Measurements from ENCODE around the gene VMP1.
"Not testable (repeated sequence)": the region's sequence is repeated elsewhere in the genome, so short reads cannot be mapped to it uniquely, and the experiment has no call there.

The VMP1 gene

GRCh38 chr17:59842901-59843652, 135.6 kb downstream of the VMP1 start:
- peak; percentile 41 for DNase-seq

GRCh38 chr17:59844884-59845594, 137.6 kb downstream of the VMP1 start:
- DNase-seq: no peak

- no peak for DNase-seq
Observed at GRCh38 chr17:59845595-59846393, 138.3 kb downstream of the VMP1 start.

GRCh38 chr17:59846394-59847165, 139.1 kb downstream of the VMP1 start:
- DNase-seq: no peak

GRCh38 chr17:59848385-59848668, 140.9 kb downstream of the VMP1 start:
- DNase-seq: no peak

GRCh38 chr17:59848778-59849177, 141.3 kb downstream of the VMP1 start:
- peak; percentile 48 for DNase-seq

GRCh38 chr17:59850311-59850710, 142.9 kb downstream of the VMP1 start:
- DNase-seq: not testable (repeated sequence)

- no peak for DNase-seq
Observed at GRCh38 chr17:59851439-59852375, 144.3 kb downstream of the VMP1 start.

GRCh38 chr17:59852847-59853167, 145.4 kb downstream of the VMP1 start:
- not testable (repeated sequence) for DNase-seq

GRCh38 chr17:59853168-59853918, 145.9 kb downstream of the VMP1 start:
- peak; percentile 53 for DNase-seq

GRCh38 chr17:59853919-59854729, 146.7 kb downstream of the VMP1 start:
- DNase-seq: not testable (repeated sequence)

GRCh38 chr17:59856859-59857794, 149.7 kb downstream of the VMP1 start:
- no peak for DNase-seq

- no peak for DNase-seq
Observed at GRCh38 chr17:59858167-59858816, 150.8 kb downstream of the VMP1 start.

- no peak for DNase-seq
Observed at GRCh38 chr17:59858932-59859331, 151.5 kb downstream of the VMP1 start.

GRCh38 chr17:59859444-59860025, 152.1 kb downstream of the VMP1 start:
- no peak for DNase-seq

GRCh38 chr17:59863616-59864015, 156.2 kb downstream of the VMP1 start:
- no peak for DNase-seq

- no peak for DNase-seq
Observed at GRCh38 chr17:59869941-59870218, 162.4 kb downstream of the VMP1 start.

- DNase-seq: no peak
Observed at GRCh38 chr17:59870482-59870881, 163.0 kb downstream of the VMP1 start.
